DMS 273 treated with DMSO at 0.1 percent for 48 hours (cell line): Measurements from ENCODE around the gene HORMAD1.
"Not testable (repeated sequence)": the region's sequence is repeated elsewhere in the genome, so short reads cannot be mapped to it uniquely, and the experiment has no call there.

Experiments
- DNase-seq: peaks from one replicate; lab custom pipeline; 2025; lab: John Stamatoyannopoulos, UW

HORMAD1 gene

DNA sequence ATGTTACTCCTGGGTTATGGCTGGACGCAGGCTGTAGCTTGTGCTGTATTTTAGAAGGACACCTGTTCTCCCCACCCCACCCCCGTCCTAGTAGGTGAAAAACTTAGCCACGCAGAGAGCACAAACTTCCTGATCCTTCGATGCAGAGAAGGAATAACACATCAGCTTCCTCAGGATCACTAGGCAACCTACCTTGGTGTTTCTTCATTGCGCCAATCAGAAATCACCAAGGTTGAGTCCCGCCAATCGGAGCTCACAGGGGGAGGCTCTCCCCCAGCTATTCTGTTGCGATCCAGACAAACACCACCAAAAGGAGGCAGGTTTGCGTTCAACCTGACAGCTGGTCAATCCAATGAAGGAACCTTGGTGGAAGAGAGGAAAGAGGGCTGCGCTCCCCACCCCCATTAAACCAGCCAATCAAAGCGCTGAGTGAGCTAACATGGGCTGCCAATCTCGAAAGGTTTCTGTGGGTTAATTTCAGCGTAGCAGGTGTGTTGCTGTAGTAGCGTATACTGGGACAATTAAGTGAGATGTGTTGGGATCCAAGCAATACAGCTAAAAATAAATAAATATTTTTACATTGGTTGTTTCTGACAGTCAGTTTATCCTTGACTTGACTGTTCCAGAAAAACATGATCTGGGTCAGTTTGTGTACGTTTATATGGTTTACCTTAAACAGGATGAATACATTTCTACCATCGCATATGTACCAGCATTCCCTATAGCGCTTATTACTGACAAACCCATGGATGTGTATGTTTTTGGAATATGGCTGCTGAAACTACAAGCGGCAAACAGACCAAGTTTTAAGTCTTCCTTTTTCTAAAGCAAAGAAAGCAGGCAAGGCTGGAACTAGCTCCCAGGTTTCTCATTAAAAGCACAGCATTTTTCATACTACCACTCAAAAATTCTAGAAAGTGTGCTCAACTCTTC is 23.4 kb downstream of the HORMAD1 start, which contains the start of gene GOLPH3L:
Gene GOLPH3L, minus strand, starts transcription at position 160 of the 933 bp plus-strand sequence. CDS start 2,316 bp downstream, outside the sequence.
- peak; percentile 100 for DNase-seq

DNA sequence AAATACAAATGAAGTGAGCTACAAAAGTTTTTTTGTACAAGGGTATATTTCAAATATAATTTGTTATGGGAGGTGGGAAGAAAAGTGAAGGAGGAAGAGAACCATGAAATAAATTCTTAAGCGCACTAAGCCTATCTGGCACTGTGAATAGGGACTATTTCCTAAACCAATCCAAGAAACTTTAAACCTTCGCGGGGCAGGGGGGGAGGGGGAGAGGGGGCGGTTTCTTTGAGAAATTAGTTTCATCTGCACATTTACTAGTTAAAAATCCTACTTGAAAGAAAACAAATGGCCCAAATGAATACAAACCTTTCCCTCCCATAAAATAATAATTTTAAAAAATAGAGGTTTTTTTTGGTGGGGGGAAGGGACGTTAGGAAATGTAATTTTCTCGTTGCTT is 24.1 kb downstream of the HORMAD1 start:
- DNase-seq = no peak

DNA sequence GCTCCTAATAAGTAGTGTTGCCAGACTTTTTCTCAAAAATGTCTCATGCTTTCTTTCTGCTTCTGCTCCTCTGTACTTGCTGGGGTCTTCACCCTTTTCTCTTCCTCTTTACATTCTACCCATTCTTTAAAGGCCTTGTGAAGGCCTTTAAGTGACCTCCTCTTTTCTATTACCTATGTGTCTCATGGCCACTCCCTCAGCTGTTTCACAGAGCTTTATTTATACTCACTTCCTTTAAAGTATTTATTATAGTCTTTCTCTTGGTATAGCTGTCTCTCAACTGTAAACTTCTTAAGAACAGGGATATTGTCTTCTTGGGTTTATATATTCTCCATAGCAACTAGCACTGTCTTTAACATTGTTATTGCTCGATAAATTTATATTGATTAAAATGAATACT is 24.5 kb downstream of the HORMAD1 start:
- DNase-seq = no peak

GRCh38 chr1:150695561-150695960 is 25.1 kb downstream of the HORMAD1 start:
- no peak for DNase-seq

- no peak for DNase-seq
Observed at GRCh38 chr1:150692720-150693119, 28.0 kb downstream of the HORMAD1 start.

- no peak for DNase-seq
Observed at GRCh38 chr1:150688763-150689162, 31.9 kb downstream of the HORMAD1 start.

- DNase-seq = no peak
Observed at GRCh38 chr1:150686275-150686674, 34.4 kb downstream of the HORMAD1 start.

DNA sequence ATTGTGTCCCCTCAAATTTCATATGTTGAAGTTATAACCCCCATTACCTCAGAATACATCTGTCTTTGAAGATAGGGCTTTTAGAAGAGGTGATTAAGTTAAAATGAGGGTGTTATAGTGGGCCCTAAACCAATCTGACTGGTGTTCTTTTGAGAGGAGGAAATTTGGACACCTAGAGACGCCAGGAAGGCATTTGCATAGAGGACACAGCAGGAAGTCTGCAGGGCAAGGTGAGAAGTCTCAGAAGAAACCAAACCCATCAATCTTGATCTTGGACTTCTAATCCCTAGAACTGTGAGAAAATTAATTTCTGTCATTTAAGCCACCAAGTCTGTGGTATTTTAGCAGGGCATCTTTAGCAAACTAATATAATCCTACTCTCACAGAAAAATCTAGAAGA is 36.8 kb downstream of the HORMAD1 start:
- no peak for DNase-seq

- DNase-seq = no peak
Observed at GRCh38 chr1:150678988-150679387, 41.7 kb downstream of the HORMAD1 start.

- no peak for DNase-seq
Observed at GRCh38 chr1:150674881-150675280, 45.8 kb downstream of the HORMAD1 start.

- no peak for DNase-seq
Observed at GRCh38 chr1:150663321-150663720, 57.4 kb downstream of the HORMAD1 start.

GRCh38 chr1:150662811-150663210 is 57.9 kb downstream of the HORMAD1 start:
- DNase-seq = no peak

- no peak for DNase-seq
Observed at GRCh38 chr1:150661156-150661555, 59.5 kb downstream of the HORMAD1 start.

DNA sequence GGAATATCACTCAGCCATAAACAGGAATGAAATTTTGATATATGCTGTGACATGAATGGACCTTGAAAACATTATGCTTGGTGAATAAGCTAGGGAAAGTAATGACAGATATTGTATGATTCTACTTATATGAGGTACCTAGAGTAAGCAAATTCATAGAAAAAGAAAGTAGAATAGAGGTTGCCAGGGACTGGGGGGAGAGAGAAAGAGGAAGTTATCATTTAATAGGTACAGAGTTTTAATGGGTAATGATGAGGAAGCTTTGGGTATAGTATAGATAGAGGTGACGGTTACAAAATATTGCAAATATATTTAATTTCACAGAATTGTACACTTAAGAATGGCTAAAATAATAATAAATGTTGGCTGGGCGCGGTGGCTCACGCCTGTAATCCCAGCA is 60.1 kb downstream of the HORMAD1 start:
- DNase-seq = no peak

DNA sequence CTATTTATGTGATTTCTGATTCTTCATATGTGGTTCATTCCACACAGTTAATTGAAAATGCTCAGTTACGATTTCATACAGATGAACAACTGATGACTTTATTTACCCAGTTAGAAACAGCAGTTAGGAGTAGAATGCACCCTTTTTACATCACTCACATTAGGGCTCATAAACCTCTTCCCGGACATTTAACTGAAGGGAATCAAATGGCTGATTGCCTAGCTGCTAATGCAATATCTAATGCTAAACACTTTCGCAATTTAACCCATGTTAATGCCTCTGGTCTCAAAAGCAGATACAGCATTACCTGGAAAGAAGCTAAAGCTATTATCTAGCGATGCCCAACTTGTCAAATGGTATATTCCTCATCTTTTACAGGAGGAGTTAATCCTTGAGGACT is 63.6 kb downstream of the HORMAD1 start:
- DNase-seq = not testable (repeated sequence)

DNA sequence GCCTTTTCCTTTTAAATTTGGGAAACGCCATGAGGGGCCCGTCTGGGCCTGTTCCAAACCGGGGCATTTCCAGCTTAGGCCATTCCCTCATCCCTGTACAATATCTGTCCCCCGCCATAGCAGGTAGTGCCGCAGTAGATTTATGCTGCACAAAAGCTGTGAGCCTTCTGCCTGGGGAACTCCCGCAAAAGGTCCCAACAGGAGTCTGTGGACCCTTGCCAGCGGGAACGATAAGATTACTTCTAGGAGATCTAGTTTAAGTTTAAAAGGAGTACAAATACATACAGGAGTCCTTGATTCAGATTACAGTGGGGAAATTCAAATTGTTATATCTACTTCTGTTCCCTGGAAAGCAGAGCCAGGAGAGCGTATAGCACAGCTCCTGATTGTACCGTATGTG is 66.1 kb downstream of the HORMAD1 start:
- not testable (repeated sequence) for DNase-seq

DNA sequence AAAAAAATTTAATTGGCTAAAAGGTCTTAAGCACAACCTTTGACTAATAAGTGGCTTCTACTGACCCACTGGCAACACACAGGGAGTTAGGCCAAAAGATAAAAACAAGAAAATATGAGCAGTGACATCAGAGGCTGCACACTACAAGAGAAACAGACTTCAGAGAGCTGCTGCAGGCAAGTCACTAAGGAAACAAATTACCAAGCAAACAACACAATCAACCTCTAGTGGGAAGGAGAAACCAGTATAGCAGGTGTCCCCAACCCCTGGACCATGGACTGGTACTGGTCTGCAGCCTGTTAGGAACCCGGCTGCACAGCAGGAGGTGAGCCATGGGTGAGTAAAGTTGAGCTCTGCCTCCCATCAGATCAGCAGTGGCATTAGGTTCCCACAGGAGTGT is 70.5 kb downstream of the HORMAD1 start:
- DNase-seq = no peak

GRCh38 chr1:150649441-150650075 is 71.1 kb downstream of the HORMAD1 start:
- no peak for DNase-seq
